OCI-LY7 (cell line): ENCODE results near the gene CYP19A1. TPM values are rescaled to one million over a fixed set of nuclear protein-coding genes. Genes with fewer than 3 reads are reported as not detected.

Experiments used
- BruUV-seq: library from RNA; stranded (reverse); fragments of 400-500 nt; replicated peaks from 2 replicates; lab custom pipeline; 2021; lab: Mats Ljungman, UMichigan
- CTCF ChIA-PET: fragments of 300-600 bp; sonication (Branson Sonifier 250); formaldehyde crosslinking; loops from one replicate; lab custom pipeline; 2022; ENCODE audit warnings: antibody characterized with exemption; ENCODE audit not compliant: unreplicated experiment; lab: Charles Lee
- POLR2A ChIA-PET: fragments of 300-600 bp; sonication (Branson Sonifier 250); formaldehyde crosslinking; loops from one replicate; lab custom pipeline; 2022; ENCODE audit warnings: antibody characterized with exemption; lab: Charles Lee
- DNase-seq: peaks from one replicate; pipeline ENCODE4 v3.0.0-alpha.2; 2015; ENCODE audit warnings: low spot score
- H2AFZ ChIP-seq: fragments of 200-600 bp; sonication (generic), shearing (Covaris generic); 2 replicates; pipeline ENCODE4 v1.6.1; 2014; ENCODE audit warnings: mild to moderate bottlenecking, antibody characterized with exemption, low read length, moderate library complexity
- H3K27ac ChIP-seq: fragments of 200-600 bp; sonication (generic); 2 replicates; pipeline ENCODE4 v1.5.1; 2014; ENCODE audit warnings: mixed run types, low read depth, mild to moderate bottlenecking, moderate library complexity, low read length, inconsistent platforms; ENCODE audit not compliant: poor library complexity, severe bottlenecking
- H3K36me3 ChIP-seq: fragments of 200-600 bp; sonication (generic); 2 replicates; pipeline ENCODE4 v1.6.1; 2014; ENCODE audit warnings: mild to moderate bottlenecking, antibody characterized with exemption, low read length, moderate library complexity, mixed read lengths; ENCODE audit not compliant: insufficient read depth
- H3K4me1 ChIP-seq: fragments of 200-600 bp; sonication (generic); 2 replicates; pipeline ENCODE4 v1.5.1; 2014; ENCODE audit warnings: mild to moderate bottlenecking, low read length; ENCODE audit not compliant: insufficient read depth, poor library complexity, severe bottlenecking
- H3K4me2 ChIP-seq: fragments of 200-600 bp; sonication (generic); 2 replicates; pipeline ENCODE4 v1.6.1; 2014; ENCODE audit warnings: mild to moderate bottlenecking, low read length
- H3K4me3 ChIP-seq: fragments of 200-600 bp; sonication (generic); 2 replicates; pipeline ENCODE4 v1.5.1; 2014; ENCODE audit warnings: mild to moderate bottlenecking, low read depth, low read length; ENCODE audit not compliant: poor library complexity, severe bottlenecking
- H3K79me2 ChIP-seq: fragments of 200-600 bp; sonication (generic); 2 replicates; pipeline ENCODE4 v1.6.1; 2016; ENCODE audit warnings: low read depth, mild to moderate bottlenecking, low read length, moderate library complexity, mixed read lengths; ENCODE audit not compliant: insufficient read depth
- H3K9me2 ChIP-seq: fragments of 200-600 bp; sonication (generic); 2 replicates; pipeline ENCODE4 v1.6.1; 2016; ENCODE audit warnings: mild to moderate bottlenecking, low read length, mixed read lengths; ENCODE audit not compliant: insufficient read depth
- H3K9me3 ChIP-seq: fragments of 200-600 bp; sonication (generic); 2 replicates; pipeline ENCODE4 v1.6.1; 2014; ENCODE audit warnings: mild to moderate bottlenecking, mixed run types, low read length, mixed read lengths
- H4K20me1 ChIP-seq: fragments of 200-600 bp; sonication (generic); 2 replicates; pipeline ENCODE4 v1.6.1; 2014; ENCODE audit warnings: mild to moderate bottlenecking, antibody characterized with exemption, low read length, moderate library complexity, mixed read lengths; ENCODE audit not compliant: insufficient read depth
- CTCF ChIP-seq: fragments of 200-600 bp; sonication (generic); conservative IDR thresholded peaks from 2 replicates; pipeline ENCODE4 v1.5.1; 2014; ENCODE audit warnings: mild to moderate bottlenecking, antibody characterized with exemption, low read length, moderate library complexity, mixed read lengths
- EZH2phosphoT487 ChIP-seq: fragments of 200-600 bp; sonication (generic); IDR thresholded peaks from 2 replicates; pipeline ENCODE4 v1.6.1; 2018; ENCODE audit warnings: low read depth, borderline replicate concordance, mild to moderate bottlenecking, mixed run types, antibody characterized with exemption, low read length, moderate library complexity, mixed read lengths
- intact Hi-C: fragments of 100-400 bp; cut with micrococcal nuclease; formaldehyde crosslinking; loops from one replicate; pipeline ENCODE4 v1.10.0; 2022; ENCODE audit not compliant: unreplicated experiment
- microRNA-seq: library from miRNA; unstranded; fragments of <30 nt; microRNA quantifications from one replicate; pipeline ENCODE4 v1.2.0, GENCODE V29; 2022; ENCODE audit warnings: borderline replicate concordance
- small RNA-seq: library from RNA; depleted of rRNA; stranded (forward); fragments of <200 nt; gene quantifications from one replicate; pipeline ENCODE3, GENCODE V24; 2014
- total RNA-seq, 2 experiments: library from RNA; depleted of rRNA in 1 of 2; stranded (reverse); fragments of >200 nt in 1 of 2; shearing (Covaris generic) in 1 of 2; gene quantifications; 2 replicates each; pipeline ENCODE4 v1.2.3, GENCODE V29; 2014 to 2022

Gene CYP19A1
- total RNA-seq, 2 experiments from 2014 or later: 0.13 TPM; not detected in 1

GRCh38 chr15:51161491-51162220 lies 176.7 kb downstream of the CYP19A1 start:
- Histone ChIP-seq H4K20me1 (no peaks in the 10 kb centered on the region), H3K4me2 (no peak overlapping the region), H3K36me3 (no peaks in the 10 kb centered on the region), H3K27ac (no peak overlapping the region), H2AFZ (no peak overlapping the region), H3K9me3 (no peaks in the 10 kb centered on the region), H3K4me3 (no peak overlapping the region), H3K79me2 (no peaks in the 10 kb centered on the region), H3K4me1 (no peaks in the 10 kb centered on the region), H3K9me2 (no peaks in the 10 kb centered on the region)
- intact Hi-C loops: loop anchor here (2.0 kb wide), 1 partner anchor 31 kb away; no protein-coding TSS in a partner anchor
- no TSS peak for BruUV-seq
- TF ChIP-seq CTCF (no peak), EZH2phosphoT487 (no peak)
- ChIA-PET CTCF (no interaction called here), POLR2A (no interaction called here)
- DNase-seq: no peak

GRCh38 chr15:51160484-51160883 lies 177.9 kb downstream of the CYP19A1 start:
- Histone ChIP-seq H3K79me2 (no peaks in the 10 kb centered on the region), H3K27ac (no peak overlapping the region), H3K4me1 (no peaks in the 10 kb centered on the region), H3K36me3 (no peaks in the 10 kb centered on the region), H3K9me3 (no peaks in the 10 kb centered on the region), H4K20me1 (no peaks in the 10 kb centered on the region), H3K4me3 (no peak overlapping the region), H3K4me2 (no peak overlapping the region), H2AFZ (no peak overlapping the region), H3K9me2 (no peaks in the 10 kb centered on the region)
- DNase-seq: no peak
- intact Hi-C loops: no loop called here
- no peak for TF ChIP-seq CTCF
- BruUV-seq: no TSS peak
- ChIA-PET POLR2A (no interaction called here), CTCF (no interaction called here)

Small RNA genes lying within 50 kb of the gene (microRNA-seq; reads per million reads assigned to microRNA genes)
- gene MIR4713 (not detected), gene MIR7973-1 (not detected), gene MIR7973-2 (not detected)

Small RNA genes lying within 50 kb of the gene (small RNA-seq; reads per million reads assigned to genes)
- gene AC020891.4: not detected
- gene MIR4713: not detected
- gene MIR7973-1: not detected

Other genes with a start within 250 kb of the CYP19A1 start
- not detected in 2 replicates for gene TNFAIP8L3, start 243.7 kb downstream of the CYP19A1 start, total RNA-seq (2014; rRNA removed; shearing (Covaris generic))
- gene TNFAIP8L3, start 243.7 kb downstream of the CYP19A1 start, total RNA-seq (2022): not detected in 2 replicates
- gene GLDN, start 3.1 kb upstream of the CYP19A1 start, total RNA-seq (2014; rRNA removed; shearing (Covaris generic)): not detected in 2 replicates
- not detected in 2 replicates for gene GLDN, start 3.1 kb upstream of the CYP19A1 start, total RNA-seq (2022)